HG03135 (cell line): ENCODE results near the gene HSD17B10.
A peak's percentile ranks its signal among the peaks of the same experiment; 100 is the strongest.
"Not testable (repeated sequence)": the region's sequence is repeated elsewhere in the genome, so short reads cannot be mapped to it uniquely, and the experiment has no call there.

Experiments
- ATAC-seq: cut with Tn5 transposase; IDR thresholded peaks from one replicate; pipeline ENCODE4 v1.9.1; 2021; ENCODE audit warnings: mild to moderate bottlenecking, moderate library complexity; ENCODE audit not compliant: unreplicated experiment

Gene HSD17B10

GRCh38 chrX:53438174-53438831 lies 4.1 kb upstream of the HSD17B10 start:
- no peak for ATAC-seq

DNA sequence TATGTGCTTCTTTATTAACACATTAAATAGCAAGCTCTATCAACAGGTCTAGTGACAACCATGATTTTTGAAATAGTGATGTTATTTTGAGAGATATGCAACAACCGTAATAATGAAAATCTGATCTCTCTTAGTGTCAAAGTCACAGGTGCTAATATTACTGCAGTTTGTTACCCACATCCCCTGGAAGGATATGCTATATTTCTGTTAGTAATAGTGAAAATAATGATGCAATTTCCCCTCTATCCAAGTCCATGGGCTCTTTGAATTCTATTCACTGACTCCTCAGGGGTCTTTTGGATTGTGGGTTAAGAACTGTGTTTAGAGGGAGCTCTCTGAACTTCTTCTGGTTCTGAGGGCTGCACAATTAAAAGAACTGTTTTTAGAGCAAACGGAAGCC lies 3.0 kb upstream of the HSD17B10 start:
- ATAC-seq: no peak

GRCh38 chrX:53435997-53436396 lies 1.8 kb upstream of the HSD17B10 start:
- peak; percentile 67 for ATAC-seq

DNA sequence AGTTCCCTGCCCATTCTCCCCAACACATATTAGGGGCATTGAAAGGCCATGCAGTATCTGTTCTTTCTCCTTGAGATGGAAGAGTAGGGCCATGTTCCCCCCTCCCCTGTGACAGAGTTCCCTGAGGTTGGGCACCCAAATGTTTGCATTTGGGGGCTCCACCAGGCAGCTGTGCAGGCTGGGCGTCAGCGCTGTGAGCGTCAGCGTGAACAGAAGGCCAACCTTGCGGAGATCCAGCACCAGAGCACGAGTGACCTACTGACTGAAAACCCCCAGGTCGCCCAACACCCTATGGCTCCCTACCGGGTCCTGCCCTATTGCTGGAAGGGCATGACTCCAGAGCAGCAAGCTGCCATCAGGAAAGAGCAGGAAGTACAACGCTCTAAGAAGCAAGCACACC lies 3.9 kb downstream of the HSD17B10 start:
- no peak for ATAC-seq

GRCh38 chrX:53429755-53430154 lies 4.4 kb downstream of the HSD17B10 start:
- ATAC-seq: no peak

DNA sequence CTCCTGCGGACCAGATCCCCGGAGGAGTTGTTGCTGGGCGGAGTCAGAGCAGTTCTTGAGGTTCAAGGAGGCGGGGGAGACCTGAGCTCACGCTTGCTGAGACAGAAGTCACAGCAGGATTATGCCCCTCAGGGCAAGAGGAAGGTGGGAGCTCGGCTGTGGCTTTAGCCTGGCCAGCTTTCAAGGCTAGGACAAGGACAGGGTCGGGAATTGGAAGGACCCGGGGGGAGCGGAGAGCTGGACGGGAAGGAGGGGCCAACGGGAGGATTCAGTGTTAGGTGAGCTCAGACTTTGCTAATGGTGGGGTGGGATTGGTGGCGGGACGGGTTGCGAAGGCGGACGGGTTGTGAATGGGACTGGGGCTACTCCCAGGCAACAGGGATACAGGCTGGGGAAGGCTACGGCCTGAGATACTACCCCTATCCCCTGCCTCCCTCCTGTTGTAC lies 11.3 kb downstream of the HSD17B10 start, which contains the start of gene RIBC1:
TSS of gene RIBC1 (plus strand) at position 13 of the 446 bp plus-strand sequence. CDS start 3,404 bp downstream, outside the sequence.
- ATAC-seq: no peak

GRCh38 chrX:53422086-53422860 lies 11.9 kb downstream of the HSD17B10 start, which contains the start of gene SMC1A:
SMC1A (minus strand) TSS chrX:53422654; CDS start chrX:53422600, 54 bp downstream.
- ATAC-seq: peak; percentile 91

DNA sequence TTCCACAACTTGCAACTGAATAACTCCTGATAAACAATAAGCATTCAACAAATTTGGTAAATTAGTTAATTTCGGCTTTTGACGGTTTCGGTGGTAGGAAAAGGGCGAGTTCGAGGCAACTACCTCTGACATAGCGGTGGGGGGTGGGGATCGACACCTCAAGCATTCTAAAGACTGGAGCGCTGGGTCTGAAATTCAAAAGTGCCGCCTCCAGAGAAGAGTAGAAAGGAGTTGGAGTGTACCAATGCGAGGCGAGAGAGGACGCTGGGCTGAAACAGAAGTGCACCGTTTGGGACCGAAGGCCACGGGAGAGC lies 12.4 kb downstream of the HSD17B10 start:
- peak; percentile 12 for ATAC-seq

DNA sequence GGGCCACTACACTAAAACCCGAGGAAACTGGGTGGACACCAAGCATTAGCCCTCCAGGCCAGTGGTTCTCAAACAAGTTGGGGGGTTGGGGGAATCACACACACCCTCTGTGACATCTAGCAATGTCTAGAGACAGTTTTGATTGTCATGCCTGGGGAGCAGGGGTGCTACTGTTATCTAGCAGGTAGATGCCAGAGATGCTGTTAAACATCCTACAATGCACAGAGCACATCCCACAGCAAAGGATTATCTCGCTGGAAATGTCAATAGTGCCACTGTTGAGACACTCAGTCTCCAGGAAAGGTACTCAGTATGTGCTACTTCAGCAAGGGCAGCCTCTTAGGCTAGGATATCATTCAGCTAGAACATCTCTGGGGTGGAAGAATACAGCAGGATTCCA lies 13.0 kb downstream of the HSD17B10 start:
- no peak for ATAC-seq

DNA sequence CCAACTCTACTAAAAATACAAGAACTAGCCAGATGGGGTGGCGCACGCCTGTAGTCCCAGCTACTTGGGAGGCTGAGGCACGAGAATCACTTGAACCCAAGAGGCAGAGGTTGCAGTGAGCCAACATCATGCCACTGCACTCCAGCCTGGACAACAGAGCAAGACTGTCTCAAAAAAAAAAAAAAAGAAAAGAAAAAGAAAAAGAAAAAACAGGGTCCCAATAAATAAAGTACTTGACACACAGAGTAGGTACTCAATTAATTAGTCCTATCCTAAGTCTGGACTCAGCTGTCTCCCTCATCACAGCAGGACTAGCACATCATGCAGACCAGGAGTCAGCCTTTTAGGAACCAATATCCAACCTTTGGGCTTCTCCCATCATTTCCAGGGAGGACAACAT lies 13.8 kb downstream of the HSD17B10 start:
- not testable (repeated sequence) for ATAC-seq

- ATAC-seq: no peak
Measured at GRCh38 chrX:53412446-53412845, 21.7 kb downstream of the HSD17B10 start.

- no peak for ATAC-seq
Measured at GRCh38 chrX:53403535-53403934, 30.6 kb downstream of the HSD17B10 start.

DNA sequence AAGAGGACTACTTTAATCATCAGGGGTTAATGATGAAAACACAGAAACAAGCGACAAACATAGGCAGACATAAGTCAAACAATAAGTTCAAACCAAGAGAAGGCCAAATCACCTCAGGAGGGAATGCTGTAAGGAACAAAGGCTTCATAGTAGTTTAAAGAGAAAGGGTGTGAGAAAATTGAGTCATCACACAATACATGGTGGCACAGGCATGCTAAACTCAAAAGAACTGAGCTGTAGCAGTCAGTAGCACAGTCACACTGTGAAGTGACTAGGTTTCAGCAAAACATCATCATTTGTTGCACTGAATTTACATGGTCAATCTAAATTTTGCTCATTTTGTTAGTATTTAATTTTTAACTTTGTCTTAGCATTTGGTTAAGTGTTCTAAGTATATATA lies 36.0 kb downstream of the HSD17B10 start:
- ATAC-seq: no peak

GRCh38 chrX:53395605-53396298 lies 38.4 kb downstream of the HSD17B10 start:
- no peak for ATAC-seq

DNA sequence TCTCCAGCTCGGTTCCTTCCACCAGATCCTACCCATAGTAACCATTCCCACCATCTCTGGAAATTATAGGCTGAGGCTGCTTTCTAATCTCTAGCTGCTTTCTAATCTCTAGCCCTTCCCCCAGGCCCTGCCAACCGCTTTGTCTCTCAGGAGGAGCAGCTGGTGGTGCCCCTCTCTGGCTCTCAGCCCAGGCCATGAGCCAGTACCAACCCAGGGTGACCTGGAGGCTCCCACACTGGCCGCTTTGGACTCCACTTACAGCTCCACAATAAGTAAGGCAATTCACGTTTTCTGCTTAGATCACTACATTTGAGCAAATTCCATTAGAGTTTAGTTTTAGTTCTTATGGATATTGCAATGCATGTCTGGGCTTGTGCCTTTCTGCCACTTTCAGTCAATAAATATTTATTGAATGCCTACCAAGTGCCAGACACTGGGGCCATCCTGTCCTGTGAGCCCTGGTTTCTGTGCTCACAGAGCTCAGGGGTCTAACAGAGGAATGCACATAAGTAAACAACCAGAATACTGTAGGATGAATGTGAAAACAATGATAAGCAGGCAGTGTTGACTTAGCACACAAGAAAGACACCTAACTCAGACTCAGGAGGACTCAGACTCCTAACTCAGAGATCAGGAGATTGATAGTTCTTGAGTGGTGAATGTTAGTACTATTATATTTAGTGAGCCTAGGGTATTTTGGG lies 50.6 kb downstream of the HSD17B10 start:
- no peak for ATAC-seq
